ENCODE data around the gene GPR155. TPM values are rescaled to one million over a fixed set of nuclear protein-coding genes. Genes with fewer than 3 reads are reported as not detected.
A peak's percentile ranks its signal among the peaks of the same experiment; 100 is the strongest.

GPR155 gene
- total RNA-seq, 5 donors from 2014 or later (not counting 1 experiment from before 2014, with no cell fraction given), result 12.4 to 25.2 (median 17.8) TPM

- H3K36me3 Mint-ChIP-seq, result peaks cover 39% of the 10 kb centered on the region
- H3K4me3 Mint-ChIP-seq, result no peak overlapping the region
- H3K36me3 ChIP-seq (ENCODE audit: control insufficient read depth in 2 of 2, extremely low read depth in 1 of 2, insufficient read depth in 1 of 2, low read length in 1 of 2), result peaks cover 0 to 44% of the 10 kb centered on the region in 2 donors
Observed at GRCh38 chr2:174450021-174450816, 36.6 kb downstream of the GPR155 start.

GRCh38 chr2:174449033-174449432 lies 37.8 kb downstream of the GPR155 start:
- Histone ChIP-seq H3K9me3 (no peaks in the 10 kb centered on the region), H3K36me3 (ENCODE audit: control insufficient read depth in 2 of 2, extremely low read depth in 1 of 2, insufficient read depth in 1 of 2, low read length in 1 of 2) (peaks cover 0 to 49% of the 10 kb centered on the region in 2 donors), H3K27ac (ENCODE audit: low read length) (no peak overlapping the region), H3K4me1 (ENCODE audit: control insufficient read depth in 1 of 2, extremely low read depth in 1 of 2, insufficient read depth in 2 of 2, low read length in 2 of 2) (peaks cover 0 to 5% of the 10 kb centered on the region in 2 experiments), H3K4me3 (ENCODE audit: control insufficient read depth in 1 of 2, extremely low read depth in 1 of 2, low read length in 1 of 2) (no peak overlapping the region), H3K27me3 (replicated peaks in 1 of 2; ENCODE audit: control insufficient read depth in 2 of 2, extremely low read depth in 1 of 2, insufficient read depth in 2 of 2, low read length in 1 of 2) (no peaks in the 10 kb centered on the region)
- DNase-seq, result no peak
- Mint-ChIP-seq H3K9me3 (no peaks in the 10 kb centered on the region), H3K4me1 (peaks cover 9 to 13% (median 12%) of the 10 kb centered on the region in 3 donors), H3K36me3 (peaks cover 38% of the 10 kb centered on the region), H3K4me3 (no peak overlapping the region), H3K27me3 (no peaks in the 10 kb centered on the region), H3K27ac (no peak overlapping the region)
- ChIA-PET POLR2A (no interaction called here), CTCF (no interaction called here)
- no peak for ATAC-seq (replicated peaks in 1 of 4)
- WGBS (ENCODE audit: insufficient coverage), result no CpG with 5 or more reads among the region's 2 CpGs

More at GRCh38 chr2:174450021-174450816, 36.6 kb downstream of the GPR155 start:
- 100% methylated on average over 1 of the region's 4 CpGs for WGBS (ENCODE audit: insufficient coverage)
- peaks cover 0 to 5% of the 10 kb centered on the region in 2 experiments for H3K4me1 ChIP-seq (ENCODE audit: control insufficient read depth in 1 of 2, extremely low read depth in 1 of 2, insufficient read depth in 2 of 2, low read length in 2 of 2)
- ATAC-seq (replicated peaks in 1 of 4), result peak in 2 of 4 experiments; percentile 27 to 95
- DNase-seq, result peak in 1 of 35 experiments; percentile 31
- no peaks in the 10 kb centered on the region for H3K9me3 ChIP-seq
- Mint-ChIP-seq H3K27me3 (no peaks in the 10 kb centered on the region), H3K9me3 (no peaks in the 10 kb centered on the region), H3K27ac (peak overlapping the region; percentile 60 to 75), H3K4me1 (peaks cover 9 to 13% (median 12%) of the 10 kb centered on the region in 3 donors)
- H3K27me3 ChIP-seq (replicated peaks in 1 of 2; ENCODE audit: control insufficient read depth in 2 of 2, extremely low read depth in 1 of 2, insufficient read depth in 2 of 2, low read length in 1 of 2), result no peaks in the 10 kb centered on the region
- H3K27ac ChIP-seq (ENCODE audit: low read length), result no peak overlapping the region
- ChIA-PET CTCF (interaction anchor here (0.7 to 1.1 kb wide), 2 partner anchors 13 to 15 kb away, joined by 3 read pairs; no protein-coding TSS in a partner anchor), POLR2A (interaction anchor here in 1 of 2 donors (0.6 kb wide), 1 partner anchor 76 kb away, joined by 3 read pairs; no protein-coding TSS in a partner anchor)
- H3K4me3 ChIP-seq (ENCODE audit: control insufficient read depth in 1 of 2, extremely low read depth in 1 of 2, low read length in 1 of 2), result no peak overlapping the region

- DNase-seq (no peak), ATAC-seq (replicated peaks in 1 of 4) (no peak)
- Mint-ChIP-seq H3K9me3 (no peaks in the 10 kb centered on the region), H3K4me3 (no peak overlapping the region), H3K4me1 (peaks cover 9 to 13% (median 12%) of the 10 kb centered on the region in 3 donors), H3K27ac (no peak overlapping the region), H3K36me3 (peaks cover 32% of the 10 kb centered on the region), H3K27me3 (no peaks in the 10 kb centered on the region)
- peaks cover 0 to 60% of the 10 kb centered on the region in 2 donors for H3K36me3 ChIP-seq (ENCODE audit: control insufficient read depth in 2 of 2, extremely low read depth in 1 of 2, insufficient read depth in 1 of 2, low read length in 1 of 2)
- H3K9me3 ChIP-seq, result no peaks in the 10 kb centered on the region
- peaks cover 0 to 5% of the 10 kb centered on the region in 2 experiments for H3K4me1 ChIP-seq (ENCODE audit: control insufficient read depth in 1 of 2, extremely low read depth in 1 of 2, insufficient read depth in 2 of 2, low read length in 2 of 2)
- ChIA-PET CTCF (interaction anchor here in 1 of 2 donors (0.5 to 0.6 kb wide), 2 partner anchors 824 to 1515 kb away, joined by 3 read pairs; no protein-coding TSS in a partner anchor), POLR2A (no interaction called here)
- no peak overlapping the region for H3K27ac ChIP-seq (ENCODE audit: low read length)
- H3K27me3 ChIP-seq (replicated peaks in 1 of 2; ENCODE audit: control insufficient read depth in 2 of 2, extremely low read depth in 1 of 2, insufficient read depth in 2 of 2, low read length in 1 of 2), result no peaks in the 10 kb centered on the region
- 100% methylated on average over 2 of the region's 4 CpGs for WGBS (ENCODE audit: insufficient coverage)
- no peak overlapping the region for H3K4me3 ChIP-seq (ENCODE audit: control insufficient read depth in 1 of 2, extremely low read depth in 1 of 2, low read length in 1 of 2)
Observed at GRCh38 chr2:174446531-174446930, 40.3 kb downstream of the GPR155 start.

- H3K36me3 Mint-ChIP-seq, result peaks cover 35% of the 10 kb centered on the region
- Histone ChIP-seq H3K27me3 (replicated peaks in 1 of 2; ENCODE audit: control insufficient read depth in 2 of 2, extremely low read depth in 1 of 2, insufficient read depth in 2 of 2, low read length in 1 of 2) (no peaks in the 10 kb centered on the region), H3K27ac (ENCODE audit: low read length) (no peak overlapping the region), H3K9me3 (no peaks in the 10 kb centered on the region), H3K4me1 (ENCODE audit: control insufficient read depth in 1 of 2, extremely low read depth in 1 of 2, insufficient read depth in 2 of 2, low read length in 2 of 2) (peaks cover 0 to 2% of the 10 kb centered on the region in 2 experiments), H3K36me3 (ENCODE audit: control insufficient read depth in 2 of 2, extremely low read depth in 1 of 2, insufficient read depth in 1 of 2, low read length in 1 of 2) (peaks cover 0 to 61% of the 10 kb centered on the region in 2 donors), H3K4me3 (ENCODE audit: control insufficient read depth in 1 of 2, extremely low read depth in 1 of 2, low read length in 1 of 2) (no peak overlapping the region)
- H3K4me1 Mint-ChIP-seq, result peaks cover 3 to 11% (median 7%) of the 10 kb centered on the region in 3 donors
- ChIA-PET CTCF (no interaction called here), POLR2A (no interaction called here)
- no peak for ATAC-seq (replicated peaks in 1 of 4)
- no peaks in the 10 kb centered on the region for H3K9me3 Mint-ChIP-seq
- no peak for DNase-seq
- no peak overlapping the region for H3K27ac Mint-ChIP-seq
- no peaks in the 10 kb centered on the region for H3K27me3 Mint-ChIP-seq
- no CpG with 5 or more reads among the region's 3 CpGs for WGBS (ENCODE audit: insufficient coverage)
- no peak overlapping the region for H3K4me3 Mint-ChIP-seq
Observed at GRCh38 chr2:174445248-174445647, 41.6 kb downstream of the GPR155 start.

- Histone ChIP-seq H3K36me3 (ENCODE audit: control insufficient read depth in 2 of 2, extremely low read depth in 1 of 2, insufficient read depth in 1 of 2, low read length in 1 of 2) (peaks cover 0 to 61% of the 10 kb centered on the region in 2 donors), H3K4me3 (ENCODE audit: control insufficient read depth in 1 of 2, extremely low read depth in 1 of 2, low read length in 1 of 2) (no peak overlapping the region), H3K9me3 (no peaks in the 10 kb centered on the region), H3K27ac (ENCODE audit: low read length) (no peak overlapping the region), H3K27me3 (replicated peaks in 1 of 2; ENCODE audit: control insufficient read depth in 2 of 2, extremely low read depth in 1 of 2, insufficient read depth in 2 of 2, low read length in 1 of 2) (no peaks in the 10 kb centered on the region), H3K4me1 (ENCODE audit: control insufficient read depth in 1 of 2, extremely low read depth in 1 of 2, insufficient read depth in 2 of 2, low read length in 2 of 2) (no peaks in the 10 kb centered on the region)
- H3K4me3 Mint-ChIP-seq, result no peak overlapping the region
- CTCF ChIA-PET, result no interaction called here
- ATAC-seq (replicated peaks in 1 of 4) (no peak), DNase-seq (no peak)
- H3K4me1 Mint-ChIP-seq, result peaks cover 0 to 7% (median 4%) of the 10 kb centered on the region in 3 donors
- POLR2A ChIA-PET, result no interaction called here
- H3K36me3 Mint-ChIP-seq, result peaks cover 35% of the 10 kb centered on the region
- 90% methylated on average over 2 of the region's 6 CpGs for WGBS (ENCODE audit: insufficient coverage)
- no peaks in the 10 kb centered on the region for H3K27me3 Mint-ChIP-seq
- no peak overlapping the region for H3K27ac Mint-ChIP-seq
- H3K9me3 Mint-ChIP-seq, result no peaks in the 10 kb centered on the region
Observed at GRCh38 chr2:174444761-174445160, 42.1 kb downstream of the GPR155 start.

- H3K36me3 ChIP-seq (ENCODE audit: control insufficient read depth in 2 of 2, extremely low read depth in 1 of 2, insufficient read depth in 1 of 2, low read length in 1 of 2), result peaks cover 0 to 58% of the 10 kb centered on the region in 2 donors
- DNase-seq (no peak), ATAC-seq (replicated peaks in 1 of 4) (no peak)
- no peak overlapping the region for H3K27ac ChIP-seq (ENCODE audit: low read length)
- no peaks in the 10 kb centered on the region for H3K9me3 ChIP-seq
- Mint-ChIP-seq H3K4me1 (no peaks in the 10 kb centered on the region), H3K9me3 (no peaks in the 10 kb centered on the region), H3K36me3 (peaks cover 26% of the 10 kb centered on the region), H3K4me3 (no peak overlapping the region), H3K27ac (no peak overlapping the region), H3K27me3 (no peaks in the 10 kb centered on the region)
- H3K4me1 ChIP-seq (ENCODE audit: control insufficient read depth in 1 of 2, extremely low read depth in 1 of 2, insufficient read depth in 2 of 2, low read length in 2 of 2), result no peaks in the 10 kb centered on the region
- 100% methylated on average over 1 of the region's 3 CpGs for WGBS (ENCODE audit: insufficient coverage)
- no peak overlapping the region for H3K4me3 ChIP-seq (ENCODE audit: control insufficient read depth in 1 of 2, extremely low read depth in 1 of 2, low read length in 1 of 2)
- H3K27me3 ChIP-seq (replicated peaks in 1 of 2; ENCODE audit: control insufficient read depth in 2 of 2, extremely low read depth in 1 of 2, insufficient read depth in 2 of 2, low read length in 1 of 2), result no peaks in the 10 kb centered on the region
- ChIA-PET CTCF (no interaction called here), POLR2A (interaction anchor here in 1 of 2 donors (0.6 kb wide), 1 partner anchor 14 kb away, joined by 4 read pairs; no protein-coding TSS in a partner anchor)
Observed at GRCh38 chr2:174442546-174443510, 44.0 kb downstream of the GPR155 start.
